ENCODE data around the gene PARN.

- no peak for TF ChIP-seq POLR2A (conservative IDR thresholded peaks at IDR 0.05)
- TF ChIP-seq U2AF1 (optimal IDR thresholded peaks at IDR 0.05; ENCODE audit: low read depth, low read length), result no peak
- TF ChIP-seq ZNF764 (CRISPR knock-in tag; IDR thresholded peaks at IDR 0.05; ENCODE audit: low read depth), result no peak
- TF ChIP-seq JUN (IDR thresholded peaks at IDR 0.05; ENCODE audit: borderline replicate concordance, low read depth, low read length), result no peak
- no peak for TF ChIP-seq JUN (CRISPR knock-in tag; IDR thresholded peaks at IDR 0.05; ENCODE audit: borderline replicate concordance)
- TF ChIP-seq SP1 (CRISPR knock-in tag; IDR thresholded peaks at IDR 0.05), result no peak
- TF ChIP-seq BACH1 (tag; IDR thresholded peaks at IDR 0.05), result no peak
- TF ChIP-seq, protein P1, sequence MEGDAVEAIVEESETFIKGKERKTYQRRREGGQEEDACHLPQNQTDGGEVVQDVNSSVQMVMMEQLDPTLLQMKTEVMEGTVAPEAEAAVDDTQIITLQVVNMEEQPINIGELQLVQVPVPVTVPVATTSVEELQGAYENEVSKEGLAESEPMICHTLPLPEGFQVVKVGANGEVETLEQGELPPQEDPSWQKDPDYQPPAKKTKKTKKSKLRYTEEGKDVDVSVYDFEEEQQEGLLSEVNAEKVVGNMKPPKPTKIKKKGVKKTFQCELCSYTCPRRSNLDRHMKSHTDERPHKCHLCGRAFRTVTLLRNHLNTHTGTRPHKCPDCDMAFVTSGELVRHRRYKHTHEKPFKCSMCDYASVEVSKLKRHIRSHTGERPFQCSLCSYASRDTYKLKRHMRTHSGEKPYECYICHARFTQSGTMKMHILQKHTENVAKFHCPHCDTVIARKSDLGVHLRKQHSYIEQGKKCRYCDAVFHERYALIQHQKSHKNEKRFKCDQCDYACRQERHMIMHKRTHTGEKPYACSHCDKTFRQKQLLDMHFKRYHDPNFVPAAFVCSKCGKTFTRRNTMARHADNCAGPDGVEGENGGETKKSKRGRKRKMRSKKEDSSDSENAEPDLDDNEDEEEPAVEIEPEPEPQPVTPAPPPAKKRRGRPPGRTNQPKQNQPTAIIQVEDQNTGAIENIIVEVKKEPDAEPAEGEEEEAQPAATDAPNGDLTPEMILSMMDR (IDR thresholded peaks at IDR 0.05 in 2 of 3, conservative IDR thresholded peaks at IDR 0.05 in 1 of 3; ENCODE audit: insufficient read depth in 2 of 3, low read depth in 1 of 3, low read length in 3 of 3), result no peak
- no peak for TF ChIP-seq ZNF263 (CRISPR knock-in tag; IDR thresholded peaks at IDR 0.05; ENCODE audit: borderline replicate concordance)
- no peak for TF ChIP-seq NR2C2 (CRISPR knock-in tag; IDR thresholded peaks at IDR 0.05)
- no peak for TF ChIP-seq NR2C2 (tag; IDR thresholded peaks at IDR 0.05)
Observed at GRCh38 chr16:14449334-14449733, 180.7 kb downstream of the PARN start.

Measured in K562 (cell line).